Fibroblast of lung (primary cell): ENCODE data around the gene ATXN7L1.

Source experiments
- CTCF ChIP-seq, 2 donors: IDR thresholded peaks in 1 of 2; conservative IDR thresholded peaks in 1 of 2; 1 replicate in 1 of 2; 2 replicates in 1 of 2; pipeline ENCODE4 v1.5.1; 2011 to 2012; ENCODE audit warnings: low read length in 2 of 2, control low read depth in 1 of 2, inconsistent platforms in 1 of 2, low read depth in 1 of 2, mild to moderate bottlenecking in 1 of 2
- EZH2 ChIP-seq: IDR thresholded peaks from 2 replicates; pipeline ENCODE4 v1.5.1; 2012; ENCODE audit warnings: low read length, control low read depth, mild to moderate bottlenecking; ENCODE audit errors: missing control alignments

GRCh38 chr7:105662998-105663397 is 213.4 kb downstream of the ATXN7L1 start:
- no peak for TF ChIP-seq CTCF (conservative IDR thresholded peaks at IDR 0.05 in 1 of 2, IDR thresholded peaks at IDR 0.05 in 1 of 2; ENCODE audit: low read depth in 1 of 2, low read length in 2 of 2)
- TF ChIP-seq EZH2, result no peak
